ENCODE results near the gene TGFB1I1.

The TGFB1I1 gene

DNA sequence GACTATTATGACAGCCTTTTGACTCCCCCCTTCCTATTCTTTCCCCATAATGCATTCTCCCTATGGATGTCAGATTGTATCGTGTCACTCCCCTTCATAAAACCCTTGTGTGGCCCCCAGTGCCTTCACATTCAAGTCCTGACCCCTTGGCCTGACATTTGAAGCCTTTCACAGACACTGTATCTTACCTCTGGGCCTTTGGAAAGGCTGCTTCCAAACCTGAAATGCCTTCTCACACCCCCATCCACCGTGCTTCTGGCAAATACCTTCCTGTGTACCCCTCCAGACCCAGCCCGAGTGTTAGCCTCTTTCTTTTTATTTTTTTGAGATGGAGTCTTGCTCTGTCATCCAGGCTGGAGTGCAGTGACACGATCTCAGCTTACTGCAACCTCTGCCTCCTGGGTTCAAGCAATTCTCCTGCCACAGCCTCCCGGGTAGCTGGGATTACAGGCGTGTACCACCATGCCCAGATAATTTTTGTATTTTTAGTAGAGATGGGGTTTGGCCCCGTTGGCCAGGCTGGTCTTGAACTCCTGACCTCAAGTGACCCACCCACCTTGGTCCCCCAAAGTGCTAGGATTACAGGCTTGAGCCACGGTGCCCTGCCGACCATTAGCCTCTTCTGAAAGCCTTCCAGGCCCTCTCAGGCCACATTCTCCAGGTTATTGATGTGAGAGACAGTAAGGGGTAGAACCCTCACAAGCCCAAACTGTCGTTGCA is 10.6 kb upstream of the TGFB1I1 start:
- peaks cover 28% of the 10 kb centered on the region for H3K4me1 ChIP-seq (ENCODE audit: control insufficient read depth, insufficient read depth, low read length)
- no peak overlapping the region for H3K4me3 ChIP-seq (ENCODE audit: low read length in 2 of 2)
- peaks cover 11 to 15% of the 10 kb centered on the region in 2 donors for H3K36me3 ChIP-seq (ENCODE audit: control insufficient read depth in 2 of 2, insufficient read depth in 2 of 2, low read length in 2 of 2)
- no peak overlapping the region for H3K9ac ChIP-seq (ENCODE audit: low read length in 2 of 2)
- no peaks in the 10 kb centered on the region for H3K27me3 ChIP-seq (ENCODE audit: control insufficient read depth in 1 of 2, insufficient read depth in 2 of 2, low read length in 2 of 2)
- no peak overlapping the region for H3K27ac ChIP-seq (ENCODE audit: low read length)
- H3K9me3 ChIP-seq (ENCODE audit: control insufficient read depth in 2 of 2, low read length in 2 of 2) = no peaks in the 10 kb centered on the region

DNA sequence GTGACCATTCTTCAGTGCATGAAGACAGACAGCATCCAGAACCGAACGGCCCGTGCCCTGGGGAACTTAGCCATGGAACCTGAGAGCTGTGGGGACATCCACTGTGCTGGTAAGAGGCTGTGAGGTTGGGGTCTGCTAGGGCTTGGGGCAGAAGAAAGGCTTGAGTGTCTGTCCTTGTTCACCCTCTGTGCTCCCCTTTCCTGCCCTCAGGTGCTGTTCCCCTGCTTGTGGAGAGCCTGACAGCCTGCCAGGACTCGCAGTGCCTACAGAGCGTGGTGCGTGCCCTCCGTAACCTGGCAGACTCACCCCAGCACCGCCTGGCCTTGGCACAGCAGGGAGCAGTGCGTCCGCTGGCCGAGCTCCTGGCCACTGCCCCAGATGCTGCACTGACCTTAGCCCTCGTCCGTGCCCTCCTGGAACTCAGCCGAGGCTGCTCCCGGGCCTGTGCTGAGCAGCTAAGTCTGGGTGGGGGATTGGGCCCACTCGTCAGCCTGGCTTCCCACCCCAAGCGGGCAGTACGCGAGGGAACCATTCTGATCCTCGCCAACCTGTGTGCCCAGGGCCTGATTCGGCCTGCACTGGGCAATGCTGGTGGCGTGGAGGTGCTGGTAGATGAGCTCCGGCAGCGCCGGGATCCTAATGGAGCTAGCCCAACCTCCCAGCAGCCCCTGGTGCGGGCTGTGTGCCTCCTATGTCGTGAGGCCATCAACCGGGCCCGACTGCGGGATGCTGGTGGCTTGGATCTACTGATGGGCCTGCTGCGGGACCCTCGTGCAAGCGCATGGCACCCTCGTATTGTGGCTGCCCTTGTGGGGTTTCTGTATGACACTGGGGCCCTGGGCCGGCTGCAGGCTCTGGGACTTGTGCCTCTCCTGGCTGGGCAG is 9.8 kb upstream of the TGFB1I1 start:
- H3K9ac ChIP-seq (ENCODE audit: low read length in 2 of 2) = no peak overlapping the region
- no peaks in the 10 kb centered on the region for H3K27me3 ChIP-seq (ENCODE audit: control insufficient read depth in 1 of 2, insufficient read depth in 2 of 2, low read length in 2 of 2)
- H3K36me3 ChIP-seq (ENCODE audit: control insufficient read depth in 2 of 2, insufficient read depth in 2 of 2, low read length in 2 of 2) = peaks cover 11 to 16% of the 10 kb centered on the region in 2 donors
- no peak overlapping the region for H3K4me3 ChIP-seq (ENCODE audit: low read length in 2 of 2)
- H3K27ac ChIP-seq (ENCODE audit: low read length) = no peak overlapping the region
- peaks cover 20% of the 10 kb centered on the region for H3K4me1 ChIP-seq (ENCODE audit: control insufficient read depth, insufficient read depth, low read length)
- H3K9me3 ChIP-seq (ENCODE audit: control insufficient read depth in 2 of 2, low read length in 2 of 2) = no peaks in the 10 kb centered on the region

GRCh38 chr16:31464348-31464769 is 7.6 kb upstream of the TGFB1I1 start:
- Histone ChIP-seq H3K27me3 (ENCODE audit: control insufficient read depth in 1 of 2, insufficient read depth in 2 of 2, low read length in 2 of 2) (no peaks in the 10 kb centered on the region), H3K27ac (ENCODE audit: low read length) (no peak overlapping the region), H3K4me1 (ENCODE audit: control insufficient read depth, insufficient read depth, low read length) (peaks cover 8% of the 10 kb centered on the region), H3K9me3 (ENCODE audit: control insufficient read depth in 2 of 2, low read length in 2 of 2) (no peaks in the 10 kb centered on the region), H3K36me3 (ENCODE audit: control insufficient read depth in 2 of 2, insufficient read depth in 2 of 2, low read length in 2 of 2) (peaks cover 11 to 17% of the 10 kb centered on the region in 2 donors), H3K4me3 (ENCODE audit: low read length in 2 of 2) (no peak overlapping the region), H3K9ac (ENCODE audit: low read length in 2 of 2) (no peak overlapping the region)

- H3K4me1 ChIP-seq (ENCODE audit: control insufficient read depth, insufficient read depth, low read length) = peaks cover 8% of the 10 kb centered on the region
- no peak overlapping the region for H3K9ac ChIP-seq (ENCODE audit: low read length in 2 of 2)
- no peak overlapping the region for H3K27ac ChIP-seq (ENCODE audit: low read length)
- peaks cover 11 to 17% of the 10 kb centered on the region in 2 donors for H3K36me3 ChIP-seq (ENCODE audit: control insufficient read depth in 2 of 2, insufficient read depth in 2 of 2, low read length in 2 of 2)
- H3K4me3 ChIP-seq (ENCODE audit: low read length in 2 of 2) = no peak overlapping the region
- no peaks in the 10 kb centered on the region for H3K9me3 ChIP-seq (ENCODE audit: control insufficient read depth in 2 of 2, low read length in 2 of 2)
- no peaks in the 10 kb centered on the region for H3K27me3 ChIP-seq (ENCODE audit: control insufficient read depth in 1 of 2, insufficient read depth in 2 of 2, low read length in 2 of 2)
Observed at GRCh38 chr16:31464781-31465260, 7.1 kb upstream of the TGFB1I1 start.

DNA sequence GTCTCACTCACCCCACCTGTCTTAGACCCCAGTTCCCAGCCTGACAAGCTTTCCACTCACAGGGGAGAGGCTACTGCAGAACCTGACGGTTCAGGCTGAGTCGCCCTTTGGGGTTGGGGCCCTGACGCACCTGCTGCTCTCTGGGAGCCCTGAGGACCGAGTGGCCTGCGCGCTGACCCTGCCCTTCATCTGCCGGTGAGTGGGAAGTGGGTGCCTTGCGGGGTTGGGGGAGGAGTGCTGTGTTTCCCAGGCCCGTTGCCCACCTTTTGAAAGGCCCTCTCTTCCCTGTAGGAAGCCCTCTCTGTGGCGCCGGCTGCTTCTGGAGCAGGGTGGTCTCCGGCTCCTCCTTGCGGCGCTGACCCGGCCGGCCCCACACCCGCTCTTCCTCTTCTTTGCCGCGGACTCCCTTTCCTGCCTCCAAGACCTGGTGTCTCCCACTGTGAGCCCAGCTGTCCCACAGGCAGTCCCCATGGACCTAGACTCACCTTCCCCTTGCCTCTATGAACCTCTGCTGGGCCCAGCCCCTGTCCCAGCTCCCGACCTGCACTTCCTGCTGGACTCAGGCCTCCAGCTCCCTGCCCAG is 6.1 kb upstream of the TGFB1I1 start:
- Histone ChIP-seq H3K4me1 (ENCODE audit: control insufficient read depth, insufficient read depth, low read length) (peaks cover 5% of the 10 kb centered on the region), H3K27ac (ENCODE audit: low read length) (no peak overlapping the region), H3K9me3 (ENCODE audit: control insufficient read depth in 2 of 2, low read length in 2 of 2) (no peaks in the 10 kb centered on the region), H3K9ac (ENCODE audit: low read length in 2 of 2) (no peak overlapping the region), H3K27me3 (ENCODE audit: control insufficient read depth in 1 of 2, insufficient read depth in 2 of 2, low read length in 2 of 2) (no peaks in the 10 kb centered on the region), H3K36me3 (ENCODE audit: control insufficient read depth in 2 of 2, insufficient read depth in 2 of 2, low read length in 2 of 2) (peaks cover 11 to 17% of the 10 kb centered on the region in 2 donors), H3K4me3 (ENCODE audit: low read length in 2 of 2) (no peak overlapping the region)

GRCh38 chr16:31466381-31466841 is 5.5 kb upstream of the TGFB1I1 start:
- Histone ChIP-seq H3K27ac (ENCODE audit: low read length) (no peak overlapping the region), H3K4me3 (ENCODE audit: low read length in 2 of 2) (no peak overlapping the region), H3K4me1 (ENCODE audit: control insufficient read depth, insufficient read depth, low read length) (peaks cover 11% of the 10 kb centered on the region), H3K27me3 (ENCODE audit: control insufficient read depth in 1 of 2, insufficient read depth in 2 of 2, low read length in 2 of 2) (no peaks in the 10 kb centered on the region), H3K36me3 (ENCODE audit: control insufficient read depth in 2 of 2, insufficient read depth in 2 of 2, low read length in 2 of 2) (peaks cover 11 to 17% of the 10 kb centered on the region in 2 donors), H3K9ac (ENCODE audit: low read length in 2 of 2) (no peak overlapping the region), H3K9me3 (ENCODE audit: control insufficient read depth in 2 of 2, low read length in 2 of 2) (no peaks in the 10 kb centered on the region)

- Histone ChIP-seq H3K4me1 (ENCODE audit: control insufficient read depth, insufficient read depth, low read length) (peaks cover 15% of the 10 kb centered on the region), H3K4me3 (ENCODE audit: low read length in 2 of 2) (no peak overlapping the region), H3K36me3 (ENCODE audit: control insufficient read depth in 2 of 2, insufficient read depth in 2 of 2, low read length in 2 of 2) (peaks cover 9 to 13% of the 10 kb centered on the region in 2 donors), H3K9ac (ENCODE audit: low read length in 2 of 2) (no peak overlapping the region), H3K27ac (ENCODE audit: low read length) (no peak overlapping the region), H3K27me3 (ENCODE audit: control insufficient read depth in 1 of 2, insufficient read depth in 2 of 2, low read length in 2 of 2) (no peaks in the 10 kb centered on the region), H3K9me3 (ENCODE audit: control insufficient read depth in 2 of 2, low read length in 2 of 2) (no peaks in the 10 kb centered on the region)
Observed at GRCh38 chr16:31467151-31467773, 4.7 kb upstream of the TGFB1I1 start.

DNA sequence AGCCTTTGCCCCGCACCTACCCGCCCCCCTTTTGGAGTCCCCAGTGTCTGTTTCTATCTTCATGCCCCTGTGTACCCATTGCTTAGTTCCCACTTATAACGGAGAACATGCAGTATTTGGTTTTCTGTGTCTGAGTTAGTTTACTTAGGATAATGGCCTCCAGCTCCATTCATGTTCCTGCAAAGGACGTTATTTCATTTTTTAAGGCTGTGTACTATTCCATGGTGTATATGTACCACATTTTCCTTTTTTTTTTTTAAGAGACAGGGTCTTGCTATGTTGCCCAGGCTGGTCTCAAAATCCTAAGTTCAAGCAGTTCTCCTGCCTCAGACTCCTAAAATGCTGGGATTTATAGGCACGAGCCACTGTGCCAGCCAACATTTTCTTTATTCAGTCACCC is 4.1 kb upstream of the TGFB1I1 start:
- peaks cover 17% of the 10 kb centered on the region for H3K4me1 ChIP-seq (ENCODE audit: control insufficient read depth, insufficient read depth, low read length)
- H3K27me3 ChIP-seq (ENCODE audit: control insufficient read depth in 1 of 2, insufficient read depth in 2 of 2, low read length in 2 of 2) = no peaks in the 10 kb centered on the region
- H3K36me3 ChIP-seq (ENCODE audit: control insufficient read depth in 2 of 2, insufficient read depth in 2 of 2, low read length in 2 of 2) = peaks cover 5 to 10% of the 10 kb centered on the region in 2 donors
- no peak overlapping the region for H3K4me3 ChIP-seq (ENCODE audit: low read length in 2 of 2)
- no peak overlapping the region for H3K9ac ChIP-seq (ENCODE audit: low read length in 2 of 2)
- H3K27ac ChIP-seq (ENCODE audit: low read length) = no peak overlapping the region
- no peaks in the 10 kb centered on the region for H3K9me3 ChIP-seq (ENCODE audit: control insufficient read depth in 2 of 2, low read length in 2 of 2)

GRCh38 chr16:31470615-31471014 is 1.3 kb upstream of the TGFB1I1 start:
- H3K27me3 ChIP-seq (ENCODE audit: control insufficient read depth in 1 of 2, insufficient read depth in 2 of 2, low read length in 2 of 2) = no peaks in the 10 kb centered on the region
- peaks cover 18 to 25% of the 10 kb centered on the region in 2 donors for H3K36me3 ChIP-seq (ENCODE audit: control insufficient read depth in 2 of 2, insufficient read depth in 2 of 2, low read length in 2 of 2)
- peak overlapping the region; percentile 98 to 99 for H3K9ac ChIP-seq (ENCODE audit: low read length in 2 of 2)
- H3K4me3 ChIP-seq (ENCODE audit: low read length in 2 of 2) = peak overlapping the region in 1 of 2 donors; percentile 96
- peak overlapping the region; percentile 99 for H3K27ac ChIP-seq (ENCODE audit: low read length)
- H3K9me3 ChIP-seq (ENCODE audit: control insufficient read depth in 2 of 2, low read length in 2 of 2) = no peaks in the 10 kb centered on the region
- H3K4me1 ChIP-seq (ENCODE audit: control insufficient read depth, insufficient read depth, low read length) = peaks cover 41% of the 10 kb centered on the region

- H3K9ac ChIP-seq (ENCODE audit: low read length in 2 of 2) = peak overlapping the region; percentile 98 to 99
- peaks cover 21 to 27% of the 10 kb centered on the region in 2 donors for H3K36me3 ChIP-seq (ENCODE audit: control insufficient read depth in 2 of 2, insufficient read depth in 2 of 2, low read length in 2 of 2)
- peak overlapping the region; percentile 91 to 96 for H3K4me3 ChIP-seq (ENCODE audit: low read length in 2 of 2)
- no peaks in the 10 kb centered on the region for H3K9me3 ChIP-seq (ENCODE audit: control insufficient read depth in 2 of 2, low read length in 2 of 2)
- H3K27ac ChIP-seq (ENCODE audit: low read length) = peak overlapping the region; percentile 99
- no peaks in the 10 kb centered on the region for H3K27me3 ChIP-seq (ENCODE audit: control insufficient read depth in 1 of 2, insufficient read depth in 2 of 2, low read length in 2 of 2)
- peaks cover 48% of the 10 kb centered on the region for H3K4me1 ChIP-seq (ENCODE audit: control insufficient read depth, insufficient read depth, low read length)
Observed at GRCh38 chr16:31471241-31471874, 594 bp upstream of the TGFB1I1 start.

Data from stomach smooth muscle (tissue), 2 donors.